ACC112 (cell line): ENCODE results near the gene ELANE.
"Not testable (repeated sequence)": the region's sequence is repeated elsewhere in the genome, so short reads cannot be mapped to it uniquely, and the experiment has no call there.

Source experiments
- H2AFZ ChIP-seq: fragments of 200-600 bp; sonication (generic); one replicate; pipeline ENCODE4 v1.6.0; 2017; ENCODE audit warnings: antibody characterized with exemption, low read length; ENCODE audit not compliant: unreplicated experiment
- H3K27ac ChIP-seq: fragments of 200-600 bp; sonication (generic); 2 replicates; pipeline ENCODE4 v1.5.1; 2014; ENCODE audit warnings: low read depth, mild to moderate bottlenecking, antibody characterized with exemption, low read length, moderate library complexity
- H3K27me3 ChIP-seq: fragments of 200-600 bp; sonication (generic); 2 replicates; pipeline ENCODE4 v1.6.1; 2014; ENCODE audit warnings: mild to moderate bottlenecking, antibody characterized with exemption, low read length, moderate library complexity, mixed read lengths; ENCODE audit not compliant: insufficient read depth
- H3K36me3 ChIP-seq: fragments of 200-600 bp; sonication (generic); 2 replicates; pipeline ENCODE4 v1.6.1; 2016; ENCODE audit warnings: mild to moderate bottlenecking, antibody characterized with exemption, low read length, moderate library complexity, mixed read lengths; ENCODE audit not compliant: insufficient read depth
- H3K4me1 ChIP-seq: fragments of 200-600 bp; sonication (generic); one replicate; pipeline ENCODE4 v1.6.1; 2016; ENCODE audit warnings: low read length, mixed read lengths; ENCODE audit not compliant: insufficient read depth, unreplicated experiment, control insufficient read depth
- H3K4me3 ChIP-seq: fragments of 200-600 bp; sonication (generic); 2 replicates; pipeline ENCODE4 v1.5.1; 2014; ENCODE audit warnings: mild to moderate bottlenecking, low read depth, low read length
- H3K79me2 ChIP-seq: fragments of 200-600 bp; sonication (generic); one replicate; pipeline ENCODE4 v1.6.0; 2016; ENCODE audit warnings: low read length; ENCODE audit not compliant: control insufficient read depth, unreplicated experiment, insufficient read depth

The ELANE gene

GRCh38 chr19:844546-844971, 7.5 kb upstream of the ELANE start:
- Histone ChIP-seq H3K27ac (no peak overlapping the region), H3K79me2 (no peaks in the 10 kb centered on the region), H3K4me3 (no peak overlapping the region), H3K36me3 (no peaks in the 10 kb centered on the region), H2AFZ (no peak overlapping the region), H3K27me3 (peaks cover 17% of the 10 kb centered on the region), H3K4me1 (no peaks in the 10 kb centered on the region)

- H3K79me2 ChIP-seq = no peaks in the 10 kb centered on the region
- H2AFZ ChIP-seq = no peak overlapping the region
- H3K4me3 ChIP-seq = no peak overlapping the region
- no peak overlapping the region for H3K27ac ChIP-seq
- H3K36me3 ChIP-seq = no peaks in the 10 kb centered on the region
- peaks cover 3% of the 10 kb centered on the region for H3K4me1 ChIP-seq
- peaks cover 17% of the 10 kb centered on the region for H3K27me3 ChIP-seq
These were observed 6.2 kb upstream of the ELANE start for GRCh38 chr19:845707-846521.

- Histone ChIP-seq H3K79me2 (no peaks in the 10 kb centered on the region), H2AFZ (no peak overlapping the region), H3K4me3 (no peak overlapping the region), H3K27ac (no peak overlapping the region), H3K36me3 (no peaks in the 10 kb centered on the region), H3K4me1 (peaks cover 4% of the 10 kb centered on the region), H3K27me3 (peaks cover 16% of the 10 kb centered on the region)
These were observed 3.6 kb upstream of the ELANE start for GRCh38 chr19:848386-848921.

- H3K27ac ChIP-seq, H3K36me3 ChIP-seq, H3K4me3 ChIP-seq, H3K79me2 ChIP-seq, H3K4me1 ChIP-seq, H2AFZ ChIP-seq: not testable (repeated sequence)
- peaks cover 10% of the 10 kb centered on the region for H3K27me3 ChIP-seq
These were observed 2.9 kb upstream of the ELANE start for GRCh38 chr19:849195-849594.

GRCh38 chr19:850221-850978, 1.7 kb upstream of the ELANE start:
- peak overlapping the region; percentile 44; the same call in 1 of the 2 replicates for H3K4me3 ChIP-seq
- no peaks in the 10 kb centered on the region for H3K79me2 ChIP-seq
- H2AFZ ChIP-seq = no peak overlapping the region
- peaks cover 4% of the 10 kb centered on the region for H3K4me1 ChIP-seq
- H3K27ac ChIP-seq = peak overlapping the region; percentile 81
- no peaks in the 10 kb centered on the region for H3K36me3 ChIP-seq
- H3K27me3 ChIP-seq = peaks cover 10% of the 10 kb centered on the region; the same call in 1 of the 2 replicates

- Histone ChIP-seq H3K27ac (peak overlapping the region; percentile 81), H3K79me2 (no peaks in the 10 kb centered on the region), H3K4me1 (peaks cover 4% of the 10 kb centered on the region), H3K27me3 (peaks cover 10% of the 10 kb centered on the region; the same call in 1 of the 2 replicates), H3K36me3 (no peaks in the 10 kb centered on the region), H3K4me3 (peak overlapping the region; percentile 44; the same call in 1 of the 2 replicates), H2AFZ (no peak overlapping the region)
These were observed 1.1 kb upstream of the ELANE start for GRCh38 chr19:850979-851335.

- Histone ChIP-seq H2AFZ (no peak overlapping the region), H3K36me3 (no peaks in the 10 kb centered on the region), H3K79me2 (no peaks in the 10 kb centered on the region), H3K4me3 (no peak overlapping the region), H3K4me1 (peaks cover 4% of the 10 kb centered on the region), H3K27ac (no peak overlapping the region), H3K27me3 (peaks cover 4% of the 10 kb centered on the region; the same call in 1 of the 2 replicates)
These were observed 997 bp downstream of the ELANE start for GRCh38 chr19:853014-853585.

- not testable (repeated sequence) for H3K4me1 ChIP-seq, H3K4me3 ChIP-seq, H2AFZ ChIP-seq, H3K27me3 ChIP-seq, H3K79me2 ChIP-seq, H3K36me3 ChIP-seq, H3K27ac ChIP-seq
These were observed 1.6 kb downstream of the ELANE start for GRCh38 chr19:853614-854220.

GRCh38 chr19:854549-854948, 2.4 kb downstream of the ELANE start:
- Histone ChIP-seq H2AFZ (no peak overlapping the region), H3K36me3 (no peaks in the 10 kb centered on the region), H3K4me3 (no peak overlapping the region), H3K27ac (no peak overlapping the region), H3K79me2 (no peaks in the 10 kb centered on the region), H3K27me3 (no peaks in the 10 kb centered on the region), H3K4me1 (peaks cover 4% of the 10 kb centered on the region)

GRCh38 chr19:855142-855541, 3.0 kb downstream of the ELANE start:
- Histone ChIP-seq H2AFZ (no peak overlapping the region), H3K4me3 (no peak overlapping the region), H3K27me3 (no peaks in the 10 kb centered on the region), H3K4me1 (peaks cover 4% of the 10 kb centered on the region), H3K79me2 (no peaks in the 10 kb centered on the region), H3K27ac (no peak overlapping the region), H3K36me3 (no peaks in the 10 kb centered on the region)
